ENCODE measurements around the gene PARP3. TPM values are rescaled to one million over a fixed set of nuclear protein-coding genes. Genes with fewer than 3 reads are reported as not detected.

The PARP3 gene
- total RNA-seq, 3 donors from 2014 or later (not counting 1 experiment from before 2014, with no cell fraction given), result 4.6 to 7.4 (median 5.6) TPM

DNA sequence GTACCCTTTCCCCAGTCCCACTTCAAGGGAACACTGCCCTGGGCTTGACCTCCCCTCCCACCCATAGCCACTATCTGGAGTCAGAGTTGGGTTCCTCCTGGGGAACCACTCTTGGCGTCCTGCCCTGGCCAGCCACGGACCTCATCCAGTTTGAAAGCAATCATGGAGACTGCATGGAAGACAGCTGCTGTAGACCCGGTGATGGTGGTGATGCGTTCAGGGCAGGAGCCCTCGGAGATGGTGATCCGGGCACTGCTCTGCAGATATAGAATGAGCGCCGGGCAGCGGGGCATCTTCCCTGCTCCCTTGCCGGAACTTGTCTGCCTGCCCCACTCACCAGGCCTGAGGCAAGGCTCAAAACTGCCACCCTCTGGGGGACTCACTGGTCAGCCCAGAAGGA lies 18.2 kb downstream of the PARP3 start:
- H3K27me3 ChIP-seq (ENCODE audit: control insufficient read depth, insufficient read depth, low read length), result peaks cover 19% of the 10 kb centered on the region
- TF ChIP-seq, protein P1, sequence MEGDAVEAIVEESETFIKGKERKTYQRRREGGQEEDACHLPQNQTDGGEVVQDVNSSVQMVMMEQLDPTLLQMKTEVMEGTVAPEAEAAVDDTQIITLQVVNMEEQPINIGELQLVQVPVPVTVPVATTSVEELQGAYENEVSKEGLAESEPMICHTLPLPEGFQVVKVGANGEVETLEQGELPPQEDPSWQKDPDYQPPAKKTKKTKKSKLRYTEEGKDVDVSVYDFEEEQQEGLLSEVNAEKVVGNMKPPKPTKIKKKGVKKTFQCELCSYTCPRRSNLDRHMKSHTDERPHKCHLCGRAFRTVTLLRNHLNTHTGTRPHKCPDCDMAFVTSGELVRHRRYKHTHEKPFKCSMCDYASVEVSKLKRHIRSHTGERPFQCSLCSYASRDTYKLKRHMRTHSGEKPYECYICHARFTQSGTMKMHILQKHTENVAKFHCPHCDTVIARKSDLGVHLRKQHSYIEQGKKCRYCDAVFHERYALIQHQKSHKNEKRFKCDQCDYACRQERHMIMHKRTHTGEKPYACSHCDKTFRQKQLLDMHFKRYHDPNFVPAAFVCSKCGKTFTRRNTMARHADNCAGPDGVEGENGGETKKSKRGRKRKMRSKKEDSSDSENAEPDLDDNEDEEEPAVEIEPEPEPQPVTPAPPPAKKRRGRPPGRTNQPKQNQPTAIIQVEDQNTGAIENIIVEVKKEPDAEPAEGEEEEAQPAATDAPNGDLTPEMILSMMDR (IDR thresholded peaks at IDR 0.05), result no peak
- H3K36me3 ChIP-seq (ENCODE audit: control insufficient read depth, insufficient read depth, low read length), result no peaks in the 10 kb centered on the region
- Mint-ChIP-seq H3K9me3 (no peaks in the 10 kb centered on the region), H3K27me3 (ENCODE audit: low read depth in 2 of 2) (peaks cover 7 to 12% of the 10 kb centered on the region in 2 donors), H3K36me3 (no peaks in the 10 kb centered on the region), H3K27ac (no peak overlapping the region), H3K4me1 (peaks cover 0 to 12% of the 10 kb centered on the region in 2 donors), H3K4me3 (no peak overlapping the region)
- H3K9me3 ChIP-seq (ENCODE audit: control insufficient read depth, insufficient read depth, low read length), result no peaks in the 10 kb centered on the region
- H3K4me3 ChIP-seq (ENCODE audit: low read length), result no peak overlapping the region
- DNase-seq, result no peak
- no peak overlapping the region for H3K27ac ChIP-seq (ENCODE audit: low read length)
- H3K4me1 ChIP-seq (ENCODE audit: control insufficient read depth, insufficient read depth, low read length), result peaks cover 12% of the 10 kb centered on the region
- ATAC-seq, result no peak
- intact Hi-C loops (cut with micrococcal nuclease), result no loop called here
- 92% methylated on average over 10 of the region's 10 CpGs for WGBS (ENCODE audit: insufficient coverage)

DNA sequence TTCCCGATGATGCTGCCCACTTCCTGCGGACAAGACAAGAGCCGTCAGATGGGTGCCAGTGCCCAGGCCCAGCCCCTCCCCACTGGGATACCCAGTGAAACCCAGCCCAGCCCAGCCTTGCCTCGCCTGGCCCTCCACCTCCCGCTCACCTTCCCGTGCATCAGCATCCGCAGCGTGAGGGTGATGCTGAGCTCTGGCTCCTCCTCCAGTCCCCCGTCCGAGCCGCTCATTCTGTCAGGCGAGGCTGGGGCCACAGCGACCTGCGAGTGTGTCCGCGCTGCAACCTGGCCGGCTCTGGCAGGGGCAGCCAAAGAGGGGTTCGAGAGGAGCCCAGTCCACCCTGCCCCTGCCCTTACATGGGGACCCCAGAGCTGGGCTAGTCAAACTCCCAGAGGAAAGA lies 18.8 kb downstream of the PARP3 start:
- Mint-ChIP-seq H3K27me3 (ENCODE audit: low read depth in 2 of 2) (peaks cover 7 to 14% of the 10 kb centered on the region in 2 donors), H3K9me3 (no peaks in the 10 kb centered on the region), H3K4me1 (peaks cover 0 to 16% of the 10 kb centered on the region in 2 donors), H3K36me3 (no peaks in the 10 kb centered on the region), H3K4me3 (no peak overlapping the region), H3K27ac (no peak overlapping the region)
- Histone ChIP-seq H3K4me3 (ENCODE audit: low read length) (no peak overlapping the region), H3K27me3 (ENCODE audit: control insufficient read depth, insufficient read depth, low read length) (peaks cover 20% of the 10 kb centered on the region), H3K36me3 (ENCODE audit: control insufficient read depth, insufficient read depth, low read length) (no peaks in the 10 kb centered on the region), H3K4me1 (ENCODE audit: control insufficient read depth, insufficient read depth, low read length) (peaks cover 10% of the 10 kb centered on the region), H3K9me3 (ENCODE audit: control insufficient read depth, insufficient read depth, low read length) (no peaks in the 10 kb centered on the region), H3K27ac (ENCODE audit: low read length) (no peak overlapping the region)
- DNase-seq (no peak), ATAC-seq (no peak)
- TF ChIP-seq, protein P1 (IDR thresholded peaks at IDR 0.05), result no peak
- intact Hi-C loops (cut with micrococcal nuclease), result no loop called here
- WGBS (ENCODE audit: insufficient coverage), result 89% methylated on average over 18 of the region's 18 CpGs

DNA sequence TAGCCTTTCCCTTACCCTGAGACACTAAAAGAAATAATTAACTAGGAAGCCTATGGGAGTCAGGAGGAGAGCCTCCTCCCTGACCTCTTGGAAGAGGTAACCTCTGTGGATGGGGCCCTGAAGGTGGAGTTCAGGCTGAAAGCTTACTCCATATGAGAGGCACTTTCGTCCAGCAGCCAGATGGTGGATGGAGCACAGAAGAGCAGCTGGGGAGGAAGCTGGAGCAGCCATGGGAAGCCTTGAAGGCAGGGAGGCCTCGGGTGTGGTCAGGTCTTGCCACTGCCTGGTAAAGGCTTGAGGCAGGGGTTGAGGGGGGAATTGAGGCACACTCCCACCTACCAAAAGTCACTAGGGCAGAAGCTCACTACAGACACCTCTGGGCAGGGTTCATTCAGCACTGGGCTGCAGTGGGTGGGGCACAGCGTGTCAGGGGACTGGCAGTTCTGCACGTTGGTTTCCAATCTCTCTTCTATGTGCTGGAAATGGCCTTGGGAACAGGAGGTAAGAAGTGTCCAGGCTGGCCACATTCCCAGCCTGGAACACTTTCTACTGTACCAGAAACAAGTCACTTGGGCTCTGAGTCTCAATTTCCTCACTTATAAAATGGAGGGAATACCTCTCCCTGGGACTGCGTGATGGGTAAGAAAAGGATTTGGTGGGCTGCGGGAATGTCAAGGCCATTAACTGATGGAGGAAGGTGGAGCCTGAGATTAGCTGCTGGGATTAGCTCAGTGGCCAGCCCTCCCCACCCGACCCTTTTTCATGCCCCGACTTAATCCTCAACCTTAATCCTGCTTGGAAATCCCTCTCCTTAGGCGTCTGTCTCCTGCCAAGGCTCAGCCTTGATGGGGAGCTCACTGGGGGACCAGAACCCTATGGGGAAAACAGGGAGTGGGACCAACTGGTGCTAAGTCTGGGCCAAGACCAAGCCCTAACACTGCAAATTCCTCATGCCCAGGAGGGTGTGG lies 19.7 kb downstream of the PARP3 start:
- Mint-ChIP-seq H3K27ac (no peak overlapping the region), H3K27me3 (ENCODE audit: low read depth in 2 of 2) (peaks cover 7 to 10% of the 10 kb centered on the region in 2 donors), H3K4me3 (no peak overlapping the region), H3K4me1 (peaks cover 0 to 17% of the 10 kb centered on the region in 2 donors), H3K9me3 (no peaks in the 10 kb centered on the region), H3K36me3 (no peaks in the 10 kb centered on the region)
- WGBS (ENCODE audit: insufficient coverage), result 83% methylated on average over 9 of the region's 9 CpGs
- no peak overlapping the region for H3K27ac ChIP-seq (ENCODE audit: low read length)
- peaks cover 16% of the 10 kb centered on the region for H3K27me3 ChIP-seq (ENCODE audit: control insufficient read depth, insufficient read depth, low read length)
- TF ChIP-seq, protein P1 (IDR thresholded peaks at IDR 0.05), result no peak
- H3K4me1 ChIP-seq (ENCODE audit: control insufficient read depth, insufficient read depth, low read length), result peaks cover 10% of the 10 kb centered on the region
- intact Hi-C loops (cut with micrococcal nuclease), result no loop called here
- H3K36me3 ChIP-seq (ENCODE audit: control insufficient read depth, insufficient read depth, low read length), result no peaks in the 10 kb centered on the region
- ATAC-seq, result no peak
- H3K9me3 ChIP-seq (ENCODE audit: control insufficient read depth, insufficient read depth, low read length), result no peaks in the 10 kb centered on the region
- no peak for DNase-seq
- no peak overlapping the region for H3K4me3 ChIP-seq (ENCODE audit: low read length)
